A549 (cell line): ENCODE results near the gene CCDC124.

Experiments
- CBX2 ChIP-seq: fragments of 200-600 bp; sonication (generic); IDR thresholded peaks from 2 replicates; pipeline ENCODE4 v1.6.1; 2016; ENCODE audit warnings: low read depth, mild to moderate bottlenecking, borderline replicate concordance
- MAZ ChIP-seq: fragments of 150-350 bp; IDR thresholded peaks from 2 replicates; pipeline ENCODE4 v1.6.1; 2014; ENCODE audit warnings: antibody characterized with exemption, low read depth, low read length, borderline replicate concordance
- POLR2A ChIP-seq: IDR thresholded peaks from 2 replicates; pipeline ENCODE4 v1.6.1; 2012; ENCODE audit warnings: mild to moderate bottlenecking, low read length

GRCh38 chr19:17951157-17951989, 18.6 kb downstream of the CCDC124 start:
- TF ChIP-seq MAZ: no peak
- no peak for TF ChIP-seq POLR2A
- TF ChIP-seq CBX2: no peak
